ENCODE measurements around the gene GALC. TPM values are rescaled to one million over a fixed set of nuclear protein-coding genes. Genes with fewer than 3 reads are reported as not detected.

Gene GALC
- total and polyA plus RNA-seq, 9 of the 15 experiments (the other 6 are each of a cell fraction or from before 2014, with no cell fraction given): 1.6 to 15.0 (median 7.3) TPM

GRCh38 chr14:87940894-87941293 lies 52.1 kb downstream of the GALC start:
- BruUV-seq (replicated peaks): no TSS peak
- no peaks in the 10 kb centered on the region for H3K9me3 ChIP-seq (replicated peaks; ENCODE audit: control insufficient read depth, insufficient read depth, low read depth, low read length)
- ATAC-seq: no peak
- no peaks in the 10 kb centered on the region for H3K79me2 ChIP-seq (ENCODE audit: control insufficient read depth, insufficient read depth, low read length)
- H3K4me1 ChIP-seq (replicated peaks in 1 of 2; ENCODE audit: control insufficient read depth in 2 of 2, insufficient read depth in 2 of 2, low read length in 2 of 2): no peaks in the 10 kb centered on the region
- in situ Hi-C loops (cut with MboI) (loop anchor here (10.0 kb wide), 1 partner anchor 234 kb away; no protein-coding TSS in a partner anchor), intact Hi-C loops (cut with micrococcal nuclease) (no loop called here)
- no peak overlapping the region for H3K4me3 ChIP-seq
- H3K9me1 ChIP-seq (ENCODE audit: control insufficient read depth, insufficient read depth, low read length): no peaks in the 10 kb centered on the region
- no peak overlapping the region for H3K4me2 ChIP-seq (ENCODE audit: insufficient read depth, low read length)
- 86% methylated on average over 2 of the region's 2 CpGs for WGBS (ENCODE audit: insufficient coverage, low coverage, missing lambda C conversion rate)
- POLR2A ChIA-PET: no interaction called here
- H3K27ac ChIP-seq (ENCODE audit: extremely low read depth, low read depth, low read length): no peak overlapping the region
- no peak for DNase-seq (ENCODE audit: extremely low read depth in 1 of 4, low spot score in 3 of 4)
- no peak for FAIRE-seq
- TF ChIP-seq POLR2G (IDR thresholded peaks at IDR 0.05; ENCODE audit: low read depth, low read length) (no peak), GABPA (tag; conservative IDR thresholded peaks at IDR 0.05; ENCODE audit: low read depth) (no peak), IRF1 (CRISPR knock-in tag; IDR thresholded peaks at IDR 0.05; ENCODE audit: borderline replicate concordance) (no peak), KAT2B (IDR thresholded peaks at IDR 0.05; ENCODE audit: low read depth, low read length) (no peak), CBFA2T2 (conservative IDR thresholded peaks at IDR 0.05) (no peak), NONO (IDR thresholded peaks at IDR 0.05; ENCODE audit: low read depth in 2 of 2, low read length in 1 of 2) (no peak)
- CTCF ChIA-PET (ENCODE audit: low intra/inter-chr PET ratio): no interaction called here
- H4K20me1 ChIP-seq (replicated peaks; ENCODE audit: control insufficient read depth, insufficient read depth, low read length): no peaks in the 10 kb centered on the region
- H3K36me3 ChIP-seq (ENCODE audit: control insufficient read depth, insufficient read depth, low read length): 0 out of 3 replicates have a peak, but pooled peaks cover 4% of the 10 kb centered on the region
- no peak overlapping the region for H2AFZ ChIP-seq (ENCODE audit: low read depth, low read length)
- H3K27me3 ChIP-seq (ENCODE audit: control insufficient read depth in 2 of 2, insufficient read depth in 2 of 2, low read length in 2 of 2): no peaks in the 10 kb centered on the region
- H3K9ac ChIP-seq (ENCODE audit: insufficient read depth in 1 of 2, low read depth in 2 of 2, low read length in 2 of 2): no peak overlapping the region
